Fibroblast of skin of right biceps (primary cell): Measurements from ENCODE around the gene P2RY12.
"Not testable (repeated sequence)": the region's sequence is repeated elsewhere in the genome, so short reads cannot be mapped to it uniquely, and the experiment has no call there.

Source experiments
- DNase-seq: peaks from one replicate; pipeline ENCODE4 v3.0.0-alpha.2; 2013

The P2RY12 gene

DNA sequence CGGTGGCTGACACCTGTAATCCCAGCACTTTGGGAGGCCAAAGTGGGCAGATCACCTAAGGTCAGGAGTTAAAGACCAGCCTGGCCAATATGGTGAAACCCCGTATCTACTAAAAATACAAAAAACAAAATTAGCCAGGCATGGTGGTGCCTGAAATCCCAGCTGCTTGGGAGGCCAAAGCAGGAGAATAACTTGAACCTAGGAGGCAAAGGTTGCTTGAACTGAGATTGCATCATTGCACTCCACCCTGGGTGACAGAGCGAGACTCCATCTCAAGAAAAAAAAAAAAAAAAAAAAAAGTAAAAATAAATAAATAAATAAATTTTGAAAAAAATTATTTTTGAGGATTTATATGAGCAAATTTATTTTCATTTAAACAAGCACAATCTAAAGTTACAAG, 7.6 kb upstream of the P2RY12 start:
- DNase-seq: not testable (repeated sequence)

DNA sequence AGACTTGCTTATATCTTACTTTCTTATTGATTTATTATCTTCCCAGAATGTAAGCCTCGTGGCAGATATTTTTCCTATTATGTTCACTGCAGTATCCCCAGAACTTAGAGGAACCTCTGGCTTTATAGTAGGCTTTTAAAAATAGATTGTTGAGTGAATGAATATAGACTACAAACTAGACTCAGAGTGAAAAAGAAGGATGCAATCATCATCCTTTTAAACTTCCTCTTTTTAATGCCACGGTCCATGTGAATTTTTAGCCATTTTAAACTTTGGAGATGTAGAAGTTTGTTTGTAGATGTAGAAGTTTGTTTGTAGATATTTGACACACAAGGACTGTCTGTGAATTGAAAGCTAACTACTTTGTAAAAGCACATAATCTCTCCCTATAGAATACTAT, 7.2 kb upstream of the P2RY12 start:
- DNase-seq: no peak

DNA sequence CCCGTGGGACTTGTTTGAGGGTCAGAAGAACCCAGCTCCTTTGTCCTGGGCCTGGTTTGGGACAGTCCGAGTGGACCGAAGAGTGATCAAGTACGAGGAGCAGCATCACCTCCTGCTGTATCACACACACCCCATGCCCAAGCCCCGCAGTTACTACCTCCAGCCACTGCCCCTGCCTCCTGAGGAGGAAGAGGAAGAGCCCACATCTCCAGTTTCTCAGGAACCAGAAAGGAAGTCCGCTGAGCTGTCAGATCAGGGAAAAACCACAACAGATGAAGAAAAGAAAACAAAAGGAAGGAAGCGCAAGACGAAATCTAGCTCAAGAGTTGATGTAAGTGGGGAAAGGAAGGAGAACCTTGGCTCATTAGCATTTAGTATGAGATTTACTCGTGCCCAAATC, 3.3 kb upstream of the P2RY12 start:
- no peak for DNase-seq

DNA sequence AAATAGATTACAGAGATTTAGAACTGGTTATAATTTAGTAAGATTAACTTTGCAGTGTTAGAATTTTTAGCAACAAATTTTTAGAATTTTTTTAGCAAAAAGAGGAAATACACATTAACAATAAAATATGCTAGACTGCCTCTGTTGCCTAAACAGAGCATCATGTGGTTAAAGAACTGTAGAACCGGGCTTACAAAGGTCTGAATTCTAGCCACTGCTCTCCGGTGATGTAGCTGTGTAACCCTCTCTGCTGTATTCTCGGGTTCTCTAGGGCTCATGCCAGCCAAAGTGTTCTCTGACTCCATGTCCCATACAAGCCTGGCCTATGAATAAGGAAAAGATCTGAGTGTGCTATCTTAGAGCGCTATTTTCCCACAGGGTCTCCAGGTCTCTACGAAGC, 2.9 kb upstream of the P2RY12 start:
- DNase-seq: no peak

DNA sequence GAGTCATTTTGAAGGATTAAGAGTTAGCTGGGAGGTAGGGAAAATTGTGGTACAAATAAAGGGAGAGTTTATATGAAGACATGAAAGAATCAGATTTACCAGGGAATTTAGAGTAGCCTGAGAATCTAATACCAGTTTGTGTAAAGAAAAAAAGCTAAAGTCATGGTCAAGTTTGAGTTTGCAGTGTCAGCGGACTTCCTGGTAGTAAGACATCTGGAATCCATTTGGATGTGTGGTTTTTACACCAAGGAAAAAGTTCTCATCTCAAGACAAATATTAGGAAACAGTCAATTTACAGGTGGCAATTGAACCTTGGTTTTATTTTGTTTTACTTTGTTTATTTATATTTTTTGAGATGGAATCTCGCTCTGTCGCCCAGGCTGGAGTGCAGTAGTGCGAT, 1.5 kb upstream of the P2RY12 start:
- DNase-seq: no peak

DNA sequence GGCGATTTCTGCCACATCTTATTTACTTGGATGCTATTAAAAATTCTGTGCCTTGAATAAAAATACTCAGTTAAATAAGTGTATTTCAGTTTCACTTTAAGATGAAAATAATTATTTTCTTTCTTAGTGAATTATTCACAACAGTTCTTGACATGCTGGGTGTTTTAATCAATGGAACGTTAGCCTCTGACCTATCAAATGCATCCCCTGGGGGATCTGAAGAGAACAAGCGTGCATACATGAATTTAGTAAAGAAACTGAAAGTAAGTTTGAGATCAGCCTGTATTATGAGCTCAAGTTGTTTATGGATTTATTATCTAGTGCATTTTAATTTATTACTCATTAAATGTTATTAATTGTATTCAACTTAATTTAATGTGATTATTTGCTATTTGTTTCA, 597 bp downstream of the P2RY12 start:
- no peak for DNase-seq

DNA sequence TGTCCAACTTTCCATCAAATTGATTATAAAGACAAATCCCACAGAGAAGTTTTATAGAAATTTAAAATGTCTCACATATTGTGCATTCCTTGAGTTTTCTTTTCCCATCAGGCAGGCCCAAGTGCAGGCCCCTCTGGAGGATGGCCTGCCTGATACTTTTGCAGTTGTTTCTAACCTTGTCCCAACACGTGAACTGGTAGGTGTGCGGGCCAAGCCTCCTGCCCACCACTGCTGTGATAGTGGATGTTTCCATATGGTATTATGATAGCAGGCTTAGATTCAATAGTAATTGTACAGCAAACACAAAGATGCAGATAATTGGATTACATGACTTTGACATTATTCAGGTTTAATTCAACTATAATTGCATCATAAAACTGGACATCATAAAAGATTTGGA, 1.4 kb downstream of the P2RY12 start:
- no peak for DNase-seq

DNA sequence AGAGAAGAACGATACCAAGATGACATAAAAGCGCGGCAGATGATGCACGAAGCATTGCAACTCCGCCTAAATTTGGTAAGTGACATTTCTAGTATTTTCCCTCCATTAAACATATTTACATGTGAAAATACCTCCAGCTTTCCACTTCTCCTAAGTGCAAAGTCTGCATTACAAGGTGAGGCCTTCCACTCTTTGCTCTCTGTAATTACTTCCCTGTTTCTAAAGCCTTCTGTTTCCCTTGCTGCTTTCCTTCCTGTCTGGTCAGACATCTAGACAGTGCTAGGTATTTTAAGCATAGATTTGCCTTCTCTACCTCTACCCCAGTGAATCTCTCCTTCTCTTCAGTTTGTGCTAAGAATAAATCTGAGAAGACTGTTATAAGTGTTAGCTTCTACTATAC, 1.9 kb downstream of the P2RY12 start:
- DNase-seq: no peak

DNA sequence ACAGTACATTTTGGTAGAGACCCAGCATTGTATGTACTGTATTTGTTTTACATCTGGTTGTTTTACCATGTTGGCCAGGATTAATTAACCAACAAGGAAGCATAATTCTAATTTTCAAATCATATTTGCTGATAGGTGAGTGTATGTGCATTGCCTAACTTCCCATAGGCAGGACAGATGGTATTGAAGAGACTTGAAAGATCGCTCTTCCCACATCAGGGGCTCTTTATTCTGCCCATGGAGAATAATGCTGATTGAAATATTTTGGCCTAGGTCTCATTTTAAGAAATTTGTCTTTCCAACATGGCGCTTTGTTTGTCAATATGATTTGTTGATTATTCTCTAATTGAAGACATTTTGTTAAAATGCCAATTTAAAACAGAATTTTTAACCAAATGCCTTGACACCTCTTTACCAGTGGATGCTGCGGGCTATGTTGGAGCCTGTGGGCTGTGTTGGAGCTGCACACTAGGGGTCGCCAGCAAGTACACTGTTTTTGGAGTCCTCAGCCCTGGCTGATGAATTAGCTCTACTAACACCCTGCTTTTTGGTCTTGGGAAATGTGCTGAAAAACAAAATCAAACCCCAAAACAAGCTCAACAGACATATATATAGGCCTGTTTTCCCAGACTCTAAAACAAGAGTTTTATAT, 5.3 kb downstream of the P2RY12 start:
- peak; percentile 26 for DNase-seq

DNA sequence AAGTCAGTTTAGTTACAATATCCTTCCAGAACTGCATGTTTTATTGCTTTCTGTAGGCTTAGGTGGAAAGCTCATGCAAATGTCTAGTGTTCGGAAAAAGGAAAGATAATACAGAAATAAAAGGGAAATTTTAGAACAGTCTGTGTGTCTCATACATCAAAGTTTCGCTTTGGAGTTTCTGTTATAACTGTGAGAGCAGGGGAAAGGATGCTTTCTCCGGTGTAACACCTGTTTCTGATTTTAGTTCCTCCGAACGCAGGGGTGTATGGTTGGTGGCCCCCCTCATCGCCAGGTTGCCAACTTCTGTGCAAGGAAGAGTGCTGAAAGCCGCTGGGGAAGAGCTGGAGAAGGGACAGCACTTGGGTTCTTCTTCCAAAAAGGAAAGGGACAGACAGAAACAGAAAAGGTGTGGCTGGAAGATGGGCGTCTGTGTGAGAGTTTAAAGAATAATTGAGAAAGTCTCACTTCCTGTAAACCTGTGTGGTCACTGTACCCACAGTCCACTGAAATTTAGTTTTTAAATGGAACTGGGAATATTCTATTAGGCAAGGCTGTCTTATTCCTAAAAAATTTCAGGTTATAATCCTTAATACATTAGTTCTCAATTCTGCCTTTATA, 6.7 kb downstream of the P2RY12 start:
- DNase-seq: no peak

DNA sequence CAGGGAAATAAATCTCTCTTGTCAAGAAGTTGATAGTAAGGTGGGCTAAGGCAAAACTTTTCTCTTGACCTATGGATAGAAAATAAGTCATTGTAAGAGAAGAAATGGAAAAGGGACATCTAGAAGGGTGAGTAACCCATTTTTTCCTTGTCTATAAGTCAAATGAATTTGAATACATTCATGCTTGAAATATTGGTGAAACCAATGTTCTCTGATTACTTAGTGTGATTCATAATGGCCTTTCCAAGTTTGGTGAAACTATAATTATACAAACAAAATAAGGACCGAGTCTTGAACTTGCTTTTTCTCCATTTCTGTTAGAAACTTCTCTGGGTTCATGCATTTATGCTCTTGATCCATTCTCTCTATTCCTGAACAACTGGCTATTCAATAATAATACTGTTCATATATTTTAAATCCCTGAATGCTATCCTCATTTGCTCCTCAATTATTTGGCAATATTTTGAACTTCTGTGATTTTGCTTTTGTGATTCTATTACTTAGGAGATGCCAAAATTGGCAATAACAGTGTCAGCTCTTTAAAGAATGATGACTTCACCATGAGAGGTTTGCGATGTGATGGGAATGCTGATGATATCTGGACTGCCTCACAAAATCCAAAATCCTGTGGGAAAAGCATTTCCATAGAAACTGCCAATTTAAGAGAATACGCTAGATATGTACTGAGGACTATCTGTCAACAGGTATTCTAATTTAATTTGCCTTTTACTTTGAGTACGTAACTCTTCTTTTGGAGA, 12.3 kb downstream of the P2RY12 start:
- peak; percentile 70 for DNase-seq

DNA sequence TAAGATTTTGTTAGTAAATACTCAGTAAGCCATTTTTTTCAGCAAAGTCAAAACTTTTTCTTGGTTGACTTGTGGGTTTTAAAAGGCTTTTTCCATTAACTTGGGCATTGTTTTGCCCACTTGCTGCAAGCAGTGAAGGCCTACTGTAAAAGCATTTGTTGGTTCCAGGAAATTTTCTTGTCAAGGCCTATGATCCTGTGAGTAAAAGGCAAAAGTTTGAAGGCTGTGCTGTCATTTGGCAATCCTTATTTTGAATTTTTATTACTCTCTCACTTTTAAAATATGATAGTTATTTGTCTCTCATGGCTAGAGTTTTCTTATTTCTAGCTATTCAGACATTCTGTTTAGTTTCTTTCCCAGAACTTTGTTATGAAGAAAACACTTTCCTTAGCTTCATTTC, 13.0 kb downstream of the P2RY12 start:
- peak; percentile 34 for DNase-seq

DNA sequence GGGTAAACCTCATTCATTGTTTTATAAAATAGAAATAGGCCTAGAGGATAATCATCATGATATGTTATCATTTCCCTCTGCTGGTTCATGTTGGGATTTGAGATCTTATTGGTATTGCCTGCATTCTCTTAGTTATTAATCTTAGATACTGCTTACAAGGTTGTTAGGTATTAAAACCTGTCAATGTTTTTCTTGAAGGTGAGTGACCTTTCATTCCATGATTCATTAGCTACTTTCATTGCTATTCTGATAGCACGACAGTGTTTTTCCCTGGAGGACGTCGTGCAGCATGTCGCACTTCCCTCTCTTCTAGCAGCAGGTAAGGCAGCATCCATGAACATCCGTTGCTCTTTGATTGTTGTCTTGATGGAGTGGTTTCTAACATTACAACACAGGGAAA, 17.1 kb downstream of the P2RY12 start:
- DNase-seq: no peak

DNA sequence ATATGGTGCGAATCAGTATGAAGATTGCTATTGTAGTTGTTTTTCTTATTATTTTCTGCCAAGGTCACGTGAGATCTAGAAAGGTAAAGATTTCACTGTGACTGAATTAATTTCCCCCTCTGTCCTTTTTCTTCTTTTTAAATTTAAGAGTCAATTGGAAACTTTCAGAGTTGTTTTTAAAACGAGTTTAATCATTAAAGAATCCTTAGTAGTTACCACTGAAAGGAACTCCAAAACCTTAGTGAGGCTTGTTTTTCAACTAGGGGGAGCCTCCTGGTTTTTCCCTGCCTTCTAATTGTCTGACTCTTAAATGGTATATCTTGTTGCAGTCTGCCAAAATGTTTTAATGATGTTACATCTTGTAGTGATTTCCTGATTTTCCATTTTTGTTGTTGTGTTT, 17.6 kb downstream of the P2RY12 start:
- DNase-seq: no peak

DNA sequence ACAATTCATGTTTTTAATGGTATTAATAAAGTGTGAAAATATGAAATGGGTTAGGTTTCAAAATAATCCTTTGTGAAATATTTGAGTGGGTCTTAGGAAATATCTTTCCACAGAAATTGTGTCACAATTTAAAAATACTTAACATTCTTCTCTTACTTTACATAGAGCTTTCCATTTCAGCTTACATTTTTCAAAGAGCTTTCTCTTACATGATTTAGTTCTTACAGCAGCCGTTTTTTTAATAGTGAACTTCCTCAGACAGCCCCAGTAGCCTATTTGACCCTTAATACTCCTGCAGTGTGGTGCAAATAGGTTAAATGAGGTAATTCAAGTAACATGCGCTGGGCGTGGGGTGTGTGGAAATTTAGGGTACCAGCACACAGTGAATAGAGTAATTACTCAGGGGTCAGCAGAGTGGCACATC, 21.8 kb downstream of the P2RY12 start:
- DNase-seq: peak; percentile 53

DNA sequence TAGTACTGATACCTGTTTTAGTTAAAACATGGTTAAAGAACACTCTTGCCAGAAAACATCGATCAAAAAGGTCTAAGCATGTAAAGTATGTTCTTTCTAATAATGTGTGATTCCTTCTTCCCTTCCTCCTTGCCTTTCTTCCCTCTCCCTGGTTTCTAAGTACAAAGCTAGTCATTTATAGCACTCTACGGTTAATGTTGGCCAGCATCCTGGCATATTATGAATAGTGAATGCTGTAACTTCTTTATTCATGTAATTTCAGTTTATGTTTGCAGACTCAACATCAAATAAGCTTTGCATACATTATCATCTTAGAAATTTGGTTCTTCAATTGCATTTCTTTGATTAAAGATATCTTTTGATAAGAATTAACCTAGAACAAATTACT, 27.1 kb downstream of the P2RY12 start:
- DNase-seq: no peak

DNA sequence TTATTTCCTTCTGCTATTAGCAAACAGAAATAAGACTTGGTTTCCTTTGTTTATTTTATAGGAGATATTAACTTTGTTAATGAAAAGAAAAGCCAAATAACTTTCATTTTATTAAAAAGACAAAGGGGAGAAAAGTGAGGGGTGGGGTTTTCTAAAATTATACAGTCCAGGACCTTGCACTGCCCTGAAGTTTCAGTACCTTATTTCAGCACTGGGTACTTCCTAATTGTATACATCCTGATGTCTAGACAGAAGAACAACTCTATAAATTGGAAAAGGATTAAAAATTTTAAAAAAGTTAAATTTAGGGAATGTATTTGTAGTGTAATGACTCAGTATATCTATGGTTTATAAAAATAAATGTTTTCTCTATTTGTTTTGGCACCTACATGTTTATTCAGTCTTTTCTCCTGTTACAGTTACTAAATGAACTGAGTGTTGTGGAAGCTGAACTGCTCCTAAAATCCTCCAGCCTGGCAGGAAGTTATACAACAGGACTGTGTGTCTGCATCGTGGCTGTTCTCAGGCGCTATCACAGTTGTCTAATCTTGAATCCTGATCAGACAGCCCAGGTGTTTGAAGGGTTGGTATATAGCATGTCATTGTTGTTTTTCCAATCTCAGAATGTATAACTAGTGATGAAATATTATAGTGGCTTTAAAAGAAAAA, 27.6 kb downstream of the P2RY12 start:
- DNase-seq: peak; percentile 43

DNA sequence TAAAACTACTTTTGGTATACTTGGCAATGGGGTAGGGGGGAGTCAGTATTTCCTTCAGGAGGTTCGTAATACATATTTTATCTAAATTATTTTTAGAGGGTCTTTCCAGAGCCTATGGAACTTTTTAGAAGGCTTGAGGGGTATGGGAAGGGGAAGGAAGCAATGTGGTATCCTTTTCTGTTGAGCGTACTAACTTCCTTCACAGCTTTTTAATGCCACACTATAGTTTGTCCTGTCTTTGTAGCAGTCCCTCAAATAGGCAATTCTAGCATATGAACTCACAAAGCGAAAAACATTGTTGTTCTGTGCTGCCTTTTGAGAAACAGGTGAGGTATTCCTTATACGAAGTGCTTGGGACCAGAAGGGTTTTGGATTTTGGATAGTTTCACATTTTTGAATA, 32.9 kb downstream of the P2RY12 start:
- DNase-seq: no peak

DNA sequence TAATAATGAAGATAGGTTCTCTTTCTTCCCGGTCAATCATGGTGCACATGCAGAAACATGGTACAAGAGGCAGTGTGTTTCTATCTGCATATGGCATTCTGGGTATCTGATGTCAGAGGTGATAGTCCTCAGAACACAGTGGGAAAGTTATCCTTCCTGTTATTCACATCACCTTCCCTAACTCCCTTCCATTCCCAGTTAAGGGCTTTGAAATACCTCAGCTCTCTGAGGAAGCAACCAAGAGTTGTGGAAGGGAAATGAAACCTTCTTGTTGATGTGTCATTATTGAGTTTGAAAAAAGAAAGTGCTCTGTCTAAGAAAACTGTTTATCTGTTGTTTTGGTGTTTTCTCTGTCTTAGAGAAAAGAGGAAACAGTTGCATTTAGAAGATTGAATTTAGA, 33.3 kb downstream of the P2RY12 start:
- no peak for DNase-seq

DNA sequence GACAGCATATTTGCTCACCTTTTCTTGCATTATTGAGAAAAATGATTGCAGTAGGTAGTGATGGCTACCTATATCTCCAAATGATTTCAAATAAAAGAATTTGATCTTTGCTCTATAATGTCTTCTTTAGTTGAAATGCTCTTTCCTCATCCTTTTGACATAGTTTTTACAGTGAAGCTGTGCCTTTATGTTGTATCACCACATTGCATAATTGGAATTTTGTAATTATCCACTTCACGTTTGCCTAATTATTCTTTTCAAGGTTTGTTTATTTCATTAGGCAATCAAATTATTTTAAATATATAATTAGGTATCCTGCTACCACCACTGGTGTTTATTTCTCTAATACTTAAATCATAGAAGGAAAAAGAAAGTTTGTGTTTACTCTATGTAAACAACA, 33.9 kb downstream of the P2RY12 start:
- no peak for DNase-seq

DNA sequence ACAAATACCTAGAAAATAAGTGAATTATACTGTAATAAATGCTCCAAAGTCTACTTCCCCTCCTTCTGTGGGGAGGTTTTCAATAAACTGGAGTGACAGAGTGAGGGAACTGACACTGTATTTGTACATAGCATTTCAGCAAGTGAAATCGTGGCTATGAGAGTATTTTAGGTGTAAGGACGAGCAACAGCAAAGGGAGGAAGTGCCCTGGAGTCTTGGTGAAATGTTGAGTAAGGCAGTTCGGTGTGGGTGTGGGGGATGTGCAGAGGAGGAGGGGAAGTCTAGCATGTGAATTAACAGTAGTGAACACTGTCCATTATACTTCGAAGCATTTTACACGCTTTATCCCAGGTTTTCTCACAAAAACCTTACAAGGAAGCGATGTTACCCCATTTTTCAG, 37.1 kb downstream of the P2RY12 start:
- peak; percentile 4 for DNase-seq

DNA sequence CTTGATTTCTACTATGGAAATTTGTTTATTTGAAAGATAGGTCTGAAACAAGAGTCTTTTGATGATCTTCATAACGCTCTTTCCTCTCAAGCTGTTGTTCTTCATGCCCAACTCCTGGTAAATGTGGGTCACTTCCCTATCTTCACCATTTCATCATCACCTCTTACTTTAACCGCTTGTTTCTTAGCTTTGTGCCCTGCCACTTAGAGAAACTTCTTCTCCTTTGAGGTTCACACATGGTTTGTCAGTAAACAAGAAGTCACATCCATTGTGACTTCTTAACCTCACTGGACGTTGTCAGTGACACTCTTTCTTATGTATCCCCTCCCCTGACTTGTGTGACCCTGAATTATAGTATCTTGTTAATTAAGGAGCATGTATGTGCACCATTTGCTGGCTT, 38.3 kb downstream of the P2RY12 start:
- no peak for DNase-seq

DNA sequence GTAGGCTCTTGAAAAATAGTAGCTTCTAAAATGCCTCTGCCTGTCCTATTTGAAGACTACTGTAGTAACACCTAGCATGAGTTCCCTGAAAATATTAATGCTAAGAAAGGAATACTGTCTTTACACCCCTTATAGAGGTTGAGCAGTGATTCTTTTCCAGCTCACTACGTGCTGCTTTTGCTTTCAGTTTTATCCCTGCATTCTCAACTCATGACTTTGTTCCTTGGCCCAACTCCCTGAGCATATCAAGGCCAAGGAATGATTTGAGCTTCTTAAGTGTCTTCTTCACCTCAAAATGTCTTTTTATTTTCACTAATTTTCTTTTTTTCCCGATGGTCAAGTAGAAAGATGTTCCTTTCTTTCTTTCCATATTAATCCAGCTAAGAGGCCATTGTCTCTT, 38.7 kb downstream of the P2RY12 start:
- DNase-seq: peak; percentile 71

DNA sequence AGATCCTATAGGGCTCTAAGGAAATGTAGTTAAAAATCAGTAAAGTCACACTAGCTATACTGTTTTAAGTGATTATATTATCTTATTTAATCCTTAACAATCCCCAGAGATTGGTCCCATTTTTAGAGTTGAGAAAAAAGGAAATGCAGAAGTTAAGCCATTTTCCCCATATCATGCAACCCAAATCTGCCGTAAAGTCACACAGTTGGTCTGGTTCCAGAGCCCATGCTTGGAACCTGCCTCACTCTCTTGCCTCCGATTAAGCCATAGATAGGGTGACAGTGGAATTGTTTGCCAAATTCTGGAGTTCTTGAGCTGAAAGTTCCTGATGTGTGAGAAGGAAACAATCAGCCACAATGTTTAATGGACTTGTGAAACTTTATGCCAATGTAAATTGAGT, 52.9 kb downstream of the P2RY12 start:
- no peak for DNase-seq
